Keratinocyte (primary cell): Measurements from ENCODE around the gene DMXL1. TPM values are rescaled to one million over a fixed set of nuclear protein-coding genes. Genes with fewer than 3 reads are reported as not detected.
A peak's percentile ranks its signal among the peaks of the same experiment; 100 is the strongest.

Experiments used
- DNase-seq: peaks from one replicate; pipeline ENCODE4 v3.0.0-alpha.2; 2011; ENCODE audit warnings: low read depth, missing footprints, low spot score
- FAIRE-seq: peaks from 2 replicates; lab custom pipeline; 2011; peaks lifted over from hg19 to GRCh38; lab: Jason Lieb, UNC
- H2AFZ ChIP-seq: 2 replicates; pipeline ENCODE4 v1.6.0; 2012; ENCODE audit warnings: low read length, control low read depth, inconsistent platforms; ENCODE audit not compliant: control insufficient read depth
- H3K27ac ChIP-seq: 2 replicates; pipeline ENCODE4 v1.5.1; 2011; ENCODE audit warnings: low read length; ENCODE audit not compliant: control insufficient read depth, insufficient read depth
- H3K27me3 ChIP-seq: 3 replicates; pipeline ENCODE4 v1.6.0; 2011; ENCODE audit warnings: low read length; ENCODE audit not compliant: control insufficient read depth, insufficient read depth; ENCODE audit errors: extremely low read depth
- H3K36me3 ChIP-seq, 2 experiments: 2 replicates in 1 of 2; 3 replicates in 1 of 2; pipeline ENCODE4 v1.5.1; 2011; ENCODE audit warnings: low read length in 2 of 2, mild to moderate bottlenecking in 1 of 2; ENCODE audit not compliant: control insufficient read depth in 2 of 2, insufficient read depth in 2 of 2; ENCODE audit errors: extremely low read depth in 1 of 2
- H3K4me1 ChIP-seq: 3 replicates; pipeline ENCODE4 v1.5.1; 2011; ENCODE audit warnings: low read length; ENCODE audit not compliant: control insufficient read depth, insufficient read depth; ENCODE audit errors: extremely low read depth
- H3K4me2 ChIP-seq: 3 replicates; pipeline ENCODE4 v1.6.0; 2011; ENCODE audit warnings: low read depth, low read length; ENCODE audit not compliant: control insufficient read depth, insufficient read depth; ENCODE audit errors: extremely low read depth
- H3K4me3 ChIP-seq, 3 experiments: fragments of 200-600 bp in 1 of 3; sonication (generic) in 1 of 3; 2 replicates in 2 of 3; 3 replicates in 1 of 3; pipeline ENCODE4 v1.5.1; 2011 to 2016; ENCODE audit warnings: low read length in 3 of 3, mild to moderate bottlenecking in 3 of 3, control low read depth in 2 of 3, inconsistent platforms in 1 of 3, low read depth in 1 of 3, mixed read lengths in 1 of 3, mixed run types in 1 of 3, moderate library complexity in 1 of 3; ENCODE audit not compliant: control insufficient read depth in 2 of 3, insufficient read depth in 2 of 3; ENCODE audit errors: extremely low read depth in 1 of 3
- H3K79me2 ChIP-seq: 2 replicates; pipeline ENCODE4 v1.6.0; 2012; ENCODE audit warnings: low read length; ENCODE audit not compliant: control insufficient read depth, insufficient read depth
- H3K9ac ChIP-seq: 3 replicates; pipeline ENCODE4 v1.6.0; 2011; ENCODE audit warnings: low read length; ENCODE audit not compliant: control insufficient read depth, insufficient read depth; ENCODE audit errors: extremely low read depth
- H3K9me1 ChIP-seq: 3 replicates; pipeline ENCODE4 v1.6.0; 2011; ENCODE audit warnings: low read length; ENCODE audit not compliant: control insufficient read depth, insufficient read depth; ENCODE audit errors: extremely low read depth
- H3K9me3 ChIP-seq: 2 replicates; pipeline ENCODE4 v1.5.1; 2012; ENCODE audit warnings: low read depth, low read length; ENCODE audit not compliant: control insufficient read depth
- H4K20me1 ChIP-seq: 3 replicates; pipeline ENCODE4 v1.6.0; 2011; ENCODE audit warnings: low read length; ENCODE audit not compliant: control insufficient read depth, insufficient read depth; ENCODE audit errors: extremely low read depth
- EZH2 ChIP-seq: IDR thresholded peaks from one replicate; pipeline ENCODE4 v1.6.1; 2012; ENCODE audit warnings: inconsistent platforms, mild to moderate bottlenecking, low read length, moderate library complexity
- dilution Hi-C: fragments of 300-500 bp; cut with MboI; formaldehyde crosslinking; loops from one replicate; pipeline ENCODE4 v1.7.0; 2020; ENCODE audit warnings: low sequenced_read_pairs; ENCODE audit not compliant: extremely low pct_ligation_motif_present
- polyA minus RNA-seq, 3 experiments: library from RNA; depleted of rRNA, polyadenylated mRNA; stranded (reverse); fragments of >200 nt; gene quantifications; 1 replicate in 1 of 3; 2 replicates in 1 of 3; 3 replicates in 1 of 3; pipeline ENCODE4 v1.2.3, GENCODE V29; 2011
- polyA plus RNA-seq, 5 experiments: library from polyadenylated mRNA; depleted of rRNA in 3 of 5; stranded (reverse) in 3 of 5; stranded (forward) in 1 of 5; unstranded in 1 of 5; fragments of >200 nt; gene quantifications; 1 replicate in 1 of 5; 2 replicates in 3 of 5; 3 replicates in 1 of 5; pipeline versions ENCODE4 v1.2.1 to v1.2.3, GENCODE V29; 2011 to 2012; ENCODE audit warnings: missing spikeins in 2 of 5, low read depth in 1 of 5, low replicate concordance in 1 of 5
- TF ChIP-seq, protein P1 (sequence below), 3 experiments: IDR thresholded peaks in 1 of 3; conservative IDR thresholded peaks in 1 of 3; optimal IDR thresholded peaks in 1 of 3; 2 replicates in 2 of 3; 3 replicates in 1 of 3; pipeline versions ENCODE3 to v1.5.1; 2011; ENCODE audit warnings: low read length in 3 of 3, mild to moderate bottlenecking in 3 of 3, moderate library complexity in 2 of 3, control low read depth in 1 of 3, inconsistent platforms in 1 of 3; ENCODE audit not compliant: insufficient read depth in 2 of 3; ENCODE audit errors: extremely low read depth in 1 of 3

Gene DMXL1, protein sequence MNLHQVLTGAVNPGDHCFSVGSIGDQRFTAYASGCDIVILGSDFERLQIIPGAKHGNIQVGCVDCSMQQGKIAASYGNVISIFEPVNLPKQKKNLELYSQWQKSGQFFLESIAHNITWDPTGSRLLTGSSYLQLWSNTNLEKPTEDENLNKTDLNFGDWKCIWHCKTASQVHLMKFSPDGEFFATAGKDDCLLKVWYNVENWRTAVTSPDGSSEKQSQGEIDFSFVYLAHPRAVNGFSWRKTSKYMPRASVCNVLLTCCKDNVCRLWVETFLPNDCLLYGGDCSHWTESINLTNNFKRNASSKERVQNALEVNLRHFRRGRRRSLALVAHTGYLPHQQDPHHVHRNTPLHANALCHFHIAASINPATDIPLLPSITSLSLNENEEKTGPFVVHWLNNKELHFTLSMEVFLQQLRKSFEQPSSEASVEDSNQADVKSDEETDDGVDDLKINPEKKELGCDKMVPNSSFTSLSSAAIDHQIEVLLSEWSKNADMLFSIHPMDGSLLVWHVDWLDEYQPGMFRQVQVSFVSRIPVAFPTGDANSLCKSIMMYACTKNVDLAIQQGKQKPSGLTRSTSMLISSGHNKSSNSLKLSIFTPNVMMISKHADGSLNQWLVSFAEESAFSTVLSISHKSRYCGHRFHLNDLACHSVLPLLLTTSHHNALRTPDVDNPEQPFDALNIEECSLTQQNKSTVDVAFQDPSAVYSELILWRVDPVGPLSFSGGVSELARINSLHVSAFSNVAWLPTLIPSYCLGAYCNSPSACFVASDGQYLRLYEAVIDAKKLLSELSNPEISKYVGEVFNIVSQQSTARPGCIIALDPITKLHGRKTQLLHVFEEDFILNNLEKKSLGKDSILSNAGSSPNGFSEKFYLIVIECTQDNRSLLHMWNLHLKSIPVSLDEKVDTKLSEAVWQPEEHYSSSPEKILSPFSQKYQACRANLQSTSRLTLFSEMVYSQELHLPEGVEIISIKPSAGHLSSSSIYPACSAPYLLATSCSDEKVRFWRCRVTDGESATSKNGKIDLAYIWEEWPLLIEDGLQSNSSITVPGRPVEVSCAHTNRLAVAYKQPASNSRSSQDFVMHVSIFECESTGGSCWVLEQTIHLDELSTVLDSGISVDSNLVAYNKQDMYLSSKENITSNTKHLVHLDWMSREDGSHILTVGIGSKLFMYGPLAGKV (N-terminal part only)
- polyA plus RNA-seq (6.4 to 13.1 TPM (median 12.6 TPM) in 3 replicates), polyA minus RNA-seq (5.0 to 37.1 TPM (median 24.4 TPM) in 3 replicates)
- polyA plus RNA-seq (2011; ENCODE audit: low read depth), result 13.8 TPM
- polyA plus RNA-seq (2011; cell fraction: cytosol; rRNA removed), result 4.5 and 8.3 TPM in 2 replicates
- 15.3 and 21.1 TPM in 2 replicates for polyA plus RNA-seq (2011; cell fraction: nucleus; rRNA removed)
- polyA plus RNA-seq (2012; ENCODE audit: low replicate concordance), result 5.2 and 9.6 TPM in 2 replicates
- 9.4 TPM for polyA minus RNA-seq (2011; cell fraction: cytosol; rRNA and poly(A)+ RNA removed)
- 33.6 and 77.4 TPM in 2 replicates for polyA minus RNA-seq (2011; cell fraction: nucleus; rRNA and poly(A)+ RNA removed)

DNA sequence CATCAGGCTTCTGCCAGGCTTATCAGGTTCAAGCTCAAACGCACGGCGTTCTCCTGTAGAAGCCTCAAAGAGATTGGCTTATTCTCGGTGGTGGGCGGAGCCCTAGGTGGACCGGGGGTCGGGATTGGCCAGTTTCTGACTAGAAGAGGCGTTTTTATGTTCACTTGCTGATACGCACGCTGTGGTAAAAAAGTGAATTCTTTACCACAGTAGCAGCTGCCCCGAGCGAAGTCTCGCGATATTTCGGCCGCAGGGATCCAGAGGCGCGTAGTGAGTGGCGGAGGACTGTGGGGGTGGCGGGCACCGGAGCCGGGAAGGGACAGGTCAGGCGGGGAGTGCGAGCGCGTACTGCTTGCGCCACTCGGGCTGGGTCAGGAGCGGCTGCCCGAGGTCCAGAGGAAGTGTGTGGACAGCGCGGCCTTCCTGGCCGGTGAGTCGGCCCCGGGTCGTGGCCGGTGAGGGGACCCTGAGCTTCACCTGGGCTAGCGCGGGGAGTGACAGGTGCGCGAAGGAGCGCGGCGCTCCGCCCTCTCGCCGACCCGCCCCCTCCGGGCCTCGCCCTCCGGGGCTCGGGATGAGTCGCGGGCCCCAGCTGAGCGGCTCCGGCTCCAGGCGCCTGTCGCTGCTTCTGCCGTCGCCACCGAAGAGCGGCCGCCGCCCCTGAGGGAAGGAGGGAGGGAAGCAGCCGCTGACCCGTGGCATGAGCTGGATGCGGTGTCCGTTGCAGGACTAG is at the start of gene DMXL1:
TSS of gene DMXL1 (plus strand) at position 260 of the 733 bp plus-strand sequence. CDS start 483 bp downstream, outside the sequence.
- peak within 1 kb of the TSS; percentile 92 for H3K27ac ChIP-seq
- H3K4me2 ChIP-seq, result peak within 1 kb of the TSS; percentile 86
- H3K4me1 ChIP-seq, result peaks cover 10% of the 10 kb centered on the region
- TF ChIP-seq, protein P1, sequence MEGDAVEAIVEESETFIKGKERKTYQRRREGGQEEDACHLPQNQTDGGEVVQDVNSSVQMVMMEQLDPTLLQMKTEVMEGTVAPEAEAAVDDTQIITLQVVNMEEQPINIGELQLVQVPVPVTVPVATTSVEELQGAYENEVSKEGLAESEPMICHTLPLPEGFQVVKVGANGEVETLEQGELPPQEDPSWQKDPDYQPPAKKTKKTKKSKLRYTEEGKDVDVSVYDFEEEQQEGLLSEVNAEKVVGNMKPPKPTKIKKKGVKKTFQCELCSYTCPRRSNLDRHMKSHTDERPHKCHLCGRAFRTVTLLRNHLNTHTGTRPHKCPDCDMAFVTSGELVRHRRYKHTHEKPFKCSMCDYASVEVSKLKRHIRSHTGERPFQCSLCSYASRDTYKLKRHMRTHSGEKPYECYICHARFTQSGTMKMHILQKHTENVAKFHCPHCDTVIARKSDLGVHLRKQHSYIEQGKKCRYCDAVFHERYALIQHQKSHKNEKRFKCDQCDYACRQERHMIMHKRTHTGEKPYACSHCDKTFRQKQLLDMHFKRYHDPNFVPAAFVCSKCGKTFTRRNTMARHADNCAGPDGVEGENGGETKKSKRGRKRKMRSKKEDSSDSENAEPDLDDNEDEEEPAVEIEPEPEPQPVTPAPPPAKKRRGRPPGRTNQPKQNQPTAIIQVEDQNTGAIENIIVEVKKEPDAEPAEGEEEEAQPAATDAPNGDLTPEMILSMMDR (optimal IDR thresholded peaks at IDR 0.05 in 1 of 3, IDR thresholded peaks at IDR 0.05 in 1 of 3, conservative IDR thresholded peaks at IDR 0.05 in 1 of 3; ENCODE audit: extremely low read depth in 1 of 3, insufficient read depth in 2 of 3, low read length in 3 of 3), result no peak
- no peak for TF ChIP-seq EZH2
- DNase-seq, result peak; percentile 94
- H3K27me3 ChIP-seq, result no peaks in the 10 kb centered on the region
- H3K4me3 ChIP-seq, result peak within 1 kb of the TSS; percentile 90 to 98 (median 91)
- H3K9me1 ChIP-seq, result no peaks in the 10 kb centered on the region
- peak within 1 kb of the TSS; percentile 99 for H2AFZ ChIP-seq
- dilution Hi-C loops, result no loop called here
- no peaks in the 10 kb centered on the region for H3K36me3 ChIP-seq
- H3K9me3 ChIP-seq, result no peaks in the 10 kb centered on the region
- no peaks in the 10 kb centered on the region for H4K20me1 ChIP-seq
- H3K79me2 ChIP-seq, result peaks cover 17% of the 10 kb centered on the region
- peak; percentile 64 for FAIRE-seq
- H3K9ac ChIP-seq, result peak within 1 kb of the TSS; percentile 92
